ENCODE results near the gene TRMT61A. TPM values are rescaled to one million over a fixed set of nuclear protein-coding genes. Genes with fewer than 3 reads are reported as not detected.

Gene TRMT61A
- total RNA-seq, 2 donors from 2014 or later = 4.4 to 7.4 TPM

DNA sequence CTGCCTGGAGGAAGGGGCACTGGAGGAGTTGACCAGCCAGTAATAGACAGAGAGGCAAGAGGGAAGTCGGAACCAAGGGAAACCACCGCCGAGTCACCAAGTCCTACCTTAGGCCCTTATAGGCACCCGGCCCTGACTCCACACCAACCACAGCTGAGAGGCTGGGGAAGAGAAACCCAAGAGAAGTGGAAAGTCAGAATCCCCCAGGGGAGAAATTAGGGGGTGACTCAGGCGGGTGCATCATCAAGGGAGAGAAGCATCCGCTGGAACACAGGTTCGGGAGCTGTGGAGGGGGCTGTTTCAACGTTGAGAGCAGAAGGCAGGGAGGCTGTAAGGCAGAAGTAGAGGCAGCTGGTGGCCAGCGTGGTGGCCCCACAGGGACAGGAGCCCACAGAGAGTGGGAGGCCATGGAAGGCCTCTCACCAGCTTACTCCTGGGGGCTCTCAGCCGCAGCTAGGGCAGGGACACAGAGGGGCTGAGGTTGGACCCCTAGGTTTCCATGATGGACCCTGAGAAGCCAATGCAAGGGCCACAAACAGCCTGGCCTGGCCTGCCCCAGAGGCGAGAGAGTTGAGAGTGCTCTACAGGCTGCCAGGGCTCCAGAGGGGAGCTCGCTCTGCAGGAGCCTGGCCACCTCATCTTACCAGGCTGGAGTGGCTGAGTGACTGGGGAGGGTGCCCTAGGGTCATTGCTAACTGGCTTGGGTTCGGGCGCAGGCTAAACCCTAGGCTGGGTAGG is 1.4 kb upstream of the TRMT61A start:
- TF ChIP-seq, protein P1, sequence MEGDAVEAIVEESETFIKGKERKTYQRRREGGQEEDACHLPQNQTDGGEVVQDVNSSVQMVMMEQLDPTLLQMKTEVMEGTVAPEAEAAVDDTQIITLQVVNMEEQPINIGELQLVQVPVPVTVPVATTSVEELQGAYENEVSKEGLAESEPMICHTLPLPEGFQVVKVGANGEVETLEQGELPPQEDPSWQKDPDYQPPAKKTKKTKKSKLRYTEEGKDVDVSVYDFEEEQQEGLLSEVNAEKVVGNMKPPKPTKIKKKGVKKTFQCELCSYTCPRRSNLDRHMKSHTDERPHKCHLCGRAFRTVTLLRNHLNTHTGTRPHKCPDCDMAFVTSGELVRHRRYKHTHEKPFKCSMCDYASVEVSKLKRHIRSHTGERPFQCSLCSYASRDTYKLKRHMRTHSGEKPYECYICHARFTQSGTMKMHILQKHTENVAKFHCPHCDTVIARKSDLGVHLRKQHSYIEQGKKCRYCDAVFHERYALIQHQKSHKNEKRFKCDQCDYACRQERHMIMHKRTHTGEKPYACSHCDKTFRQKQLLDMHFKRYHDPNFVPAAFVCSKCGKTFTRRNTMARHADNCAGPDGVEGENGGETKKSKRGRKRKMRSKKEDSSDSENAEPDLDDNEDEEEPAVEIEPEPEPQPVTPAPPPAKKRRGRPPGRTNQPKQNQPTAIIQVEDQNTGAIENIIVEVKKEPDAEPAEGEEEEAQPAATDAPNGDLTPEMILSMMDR (IDR thresholded peaks at IDR 0.05) = no peak
- Histone ChIP-seq H3K4me3 (no peak overlapping the region), H3K4me1 (peaks cover 0 to 63% of the 10 kb centered on the region in 2 donors)

GRCh38 chr14:103528146-103528586 is 830 bp upstream of the TRMT61A start:
- H3K36me3 ChIP-seq = peaks cover 1% of the 10 kb centered on the region
- no peak for DNase-seq (ENCODE audit: low spot score)
- no peaks in the 10 kb centered on the region for H3K9me3 ChIP-seq
- TF ChIP-seq, protein P1 (IDR thresholded peaks at IDR 0.05) = no peak
- peaks cover 0 to 58% of the 10 kb centered on the region in 2 donors for H3K4me1 ChIP-seq
- peak overlapping the region; percentile 93 to 98 for H3K27ac ChIP-seq
- no peaks in the 10 kb centered on the region for H3K27me3 ChIP-seq
- H3K4me3 ChIP-seq = peak overlapping the region; percentile 84 to 90

More for the DNA sequence above, 1.4 kb upstream of the TRMT61A start:
- Histone ChIP-seq H3K27me3 (no peaks in the 10 kb centered on the region), H3K27ac (peak overlapping the region; percentile 93 to 98), H3K36me3 (no peaks in the 10 kb centered on the region), H3K9me3 (no peaks in the 10 kb centered on the region)
- DNase-seq (ENCODE audit: low spot score) = no peak

DNA sequence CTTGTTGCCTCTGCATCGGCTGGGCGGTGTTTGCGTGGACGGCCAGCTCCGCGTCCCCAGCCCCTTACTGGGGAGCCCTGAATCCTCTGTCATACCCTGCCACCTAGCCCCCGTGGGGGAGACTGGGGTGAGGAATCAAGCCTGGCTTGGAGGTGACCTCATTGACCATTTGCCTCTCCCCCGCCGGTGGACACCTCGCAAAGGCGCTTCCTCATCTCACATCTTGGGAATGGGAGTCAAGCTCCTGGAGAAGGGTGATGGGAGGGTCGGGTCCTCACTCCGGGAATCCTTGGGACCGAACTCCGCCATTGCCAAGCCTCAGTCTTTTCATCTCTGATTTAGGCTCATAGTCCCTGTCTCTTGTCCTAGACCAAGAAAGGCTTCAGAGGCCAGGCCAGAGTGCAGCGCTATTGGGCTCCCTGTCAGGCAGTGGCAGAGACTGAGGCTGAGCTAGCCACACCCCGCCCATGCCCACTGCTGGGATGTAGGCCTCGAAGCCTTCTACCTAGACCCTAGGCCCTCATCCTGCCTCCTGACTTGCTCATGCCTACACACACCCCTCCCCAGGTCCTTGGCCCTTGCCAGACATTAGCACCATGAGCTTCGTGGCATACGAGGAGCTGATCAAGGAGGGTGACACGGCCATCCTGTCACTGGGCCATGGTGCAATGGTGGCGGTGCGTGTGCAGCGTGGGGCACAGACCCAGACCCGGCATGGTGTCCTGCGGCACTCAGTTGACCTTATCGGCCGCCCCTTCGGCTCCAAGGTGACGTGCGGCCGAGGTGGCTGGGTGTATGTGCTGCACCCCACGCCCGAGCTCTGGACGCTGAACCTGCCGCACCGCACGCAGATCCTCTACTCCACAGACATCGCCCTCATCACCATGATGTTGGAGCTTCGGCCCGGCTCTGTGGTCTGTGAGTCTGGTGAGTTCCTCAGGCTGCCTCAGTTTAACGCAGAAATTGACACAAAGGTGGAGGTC is 678 bp downstream of the TRMT61A start:
- Histone ChIP-seq H3K36me3 (peaks cover 7% of the 10 kb centered on the region), H3K4me1 (peaks cover 0 to 52% of the 10 kb centered on the region in 2 donors), H3K27ac (peak overlapping the region; percentile 93 to 98), H3K9me3 (no peaks in the 10 kb centered on the region), H3K27me3 (no peaks in the 10 kb centered on the region), H3K4me3 (peak overlapping the region; percentile 84 to 90)
- TF ChIP-seq, protein P1 (IDR thresholded peaks at IDR 0.05) = no peak
- DNase-seq (ENCODE audit: low spot score) = no peak

DNA sequence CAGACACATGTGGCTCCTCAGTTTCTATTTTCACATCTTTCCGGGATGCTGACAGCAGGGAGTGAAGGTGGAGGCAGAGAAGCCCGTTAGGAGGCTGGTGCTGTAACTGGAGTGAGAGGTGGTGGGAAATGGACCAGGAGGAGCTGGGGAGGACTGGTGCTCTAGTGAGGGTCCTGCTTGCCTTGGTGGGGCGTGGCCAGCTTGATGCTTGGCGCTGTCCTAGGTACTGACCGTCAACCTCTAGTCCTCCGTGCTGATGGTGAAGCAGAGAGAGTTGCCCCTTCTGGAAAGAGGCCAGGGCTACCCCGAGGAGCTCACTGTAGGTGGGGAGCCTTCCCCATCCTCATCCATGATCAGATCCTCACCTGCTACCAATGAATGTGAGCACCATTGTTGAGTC is 1.4 kb downstream of the TRMT61A start:
- Histone ChIP-seq H3K27me3 (no peaks in the 10 kb centered on the region), H3K4me1 (peaks cover 0 to 51% of the 10 kb centered on the region in 2 donors), H3K4me3 (no peak overlapping the region), H3K9me3 (no peaks in the 10 kb centered on the region), H3K27ac (no peak overlapping the region), H3K36me3 (peaks cover 7% of the 10 kb centered on the region)
- TF ChIP-seq, protein P1 (IDR thresholded peaks at IDR 0.05) = no peak
- no peak for DNase-seq (ENCODE audit: low spot score)

GRCh38 chr14:103530831-103531230 is 1.8 kb downstream of the TRMT61A start:
- no peaks in the 10 kb centered on the region for H3K9me3 ChIP-seq
- peaks cover 7% of the 10 kb centered on the region for H3K36me3 ChIP-seq
- no peak overlapping the region for H3K27ac ChIP-seq
- H3K4me3 ChIP-seq = no peak overlapping the region
- H3K27me3 ChIP-seq = no peaks in the 10 kb centered on the region
- TF ChIP-seq, protein P1 (IDR thresholded peaks at IDR 0.05) = no peak
- no peak for DNase-seq (ENCODE audit: low spot score)
- peaks cover 0 to 49% of the 10 kb centered on the region in 2 donors for H3K4me1 ChIP-seq

Data from right atrium auricular region (tissue), 2 donors.